MM.1S (cell line): ENCODE measurements around the gene EIF4A3.

Experiments used
- CTCF ChIP-seq: fragments of 300-600 bp; sonication (generic); IDR thresholded peaks from 2 replicates; pipeline ENCODE4 v1.5.1; 2016; ENCODE audit warnings: antibody characterized with exemption, low read length, mixed read lengths
- EZH2 ChIP-seq: fragments of 300-600 bp; sonication (generic); optimal IDR thresholded peaks from 2 replicates; pipeline ENCODE3; 2017; ENCODE audit warnings: low read depth, mild to moderate bottlenecking, antibody characterized with exemption, low read length, mixed read lengths
- EZH2phosphoT487 ChIP-seq: fragments of 300-600 bp; sonication (generic); IDR thresholded peaks from 2 replicates; pipeline ENCODE4 v1.6.1; 2018; ENCODE audit warnings: antibody characterized with exemption, low read length

GRCh38 chr17:80177986-80178595 is 31.2 kb upstream of the EIF4A3 start:
- TF ChIP-seq EZH2phosphoT487, result no peak
- no peak for TF ChIP-seq EZH2
- no peak for TF ChIP-seq CTCF
